GM10266 (cell line): Measurements from ENCODE around the gene CHRNE.
A peak's percentile ranks its signal among the peaks of the same experiment; 100 is the strongest.

Source experiments
- DNase-seq: peaks from one replicate; pipeline ENCODE4 v3.0.0; 2012; ENCODE audit errors: extremely low spot score
- CTCF ChIP-seq: IDR thresholded peaks from 2 replicates; pipeline ENCODE4 v1.5.1; 2012; ENCODE audit warnings: mild to moderate bottlenecking, low read depth; ENCODE audit not compliant: control insufficient read depth, insufficient read depth; ENCODE audit errors: missing control alignments

CHRNE gene

GRCh38 chr17:4891411-4892410 is 11.2 kb downstream of the CHRNE start:
- DNase-seq = no peak
- TF ChIP-seq CTCF = no peak

GRCh38 chr17:4887581-4887980 is 15.3 kb downstream of the CHRNE start:
- TF ChIP-seq CTCF = no peak
- no peak for DNase-seq

DNA sequence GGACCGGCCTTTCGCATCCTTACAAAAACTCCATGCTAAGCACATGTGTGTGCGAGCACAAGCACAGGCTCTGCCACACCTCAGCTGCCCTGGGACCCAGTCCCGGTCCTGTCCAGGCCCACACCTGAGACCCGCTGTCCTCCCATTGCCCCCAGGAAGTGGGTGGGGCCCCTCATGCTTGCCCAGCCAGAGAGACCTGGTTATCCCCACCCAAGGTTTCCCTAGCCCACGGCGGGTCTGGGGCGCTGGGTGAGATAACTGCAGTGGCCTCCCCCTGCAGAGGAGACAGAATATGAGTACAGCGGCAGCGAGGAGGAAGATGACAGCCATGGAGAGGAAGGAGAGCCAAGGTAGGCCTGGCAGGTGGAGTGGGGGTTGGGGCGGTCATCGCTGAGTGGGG is 16.1 kb downstream of the CHRNE start:
- no peak for TF ChIP-seq CTCF

DNA sequence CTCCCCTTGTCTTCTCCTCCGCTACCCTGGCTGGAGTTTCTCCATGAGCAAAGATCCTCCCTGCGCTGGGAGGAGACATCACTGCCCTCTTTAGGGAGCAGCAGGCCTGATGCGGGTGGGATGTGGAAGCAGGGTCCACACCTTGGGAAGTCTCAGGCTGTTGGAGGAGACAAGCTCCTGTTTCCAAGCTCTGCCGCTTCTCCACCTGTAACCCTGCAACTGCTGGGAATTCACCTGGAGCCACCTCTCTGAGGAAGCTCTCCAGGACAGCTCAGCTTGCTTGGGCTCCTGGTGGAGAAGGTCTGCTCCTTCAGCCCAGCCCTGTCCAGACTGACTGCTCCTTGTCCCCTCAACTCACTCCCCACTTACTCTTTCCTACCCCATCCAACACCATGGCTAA is 18.4 kb downstream of the CHRNE start:
- DNase-seq = no peak
- TF ChIP-seq CTCF = no peak

More for the DNA sequence above, 16.1 kb downstream of the CHRNE start:
- DNase-seq = no peak

GRCh38 chr17:4881761-4882555 is 20.9 kb downstream of the CHRNE start:
- peak; percentile 80 for TF ChIP-seq CTCF
- peak; percentile 73 for DNase-seq

DNA sequence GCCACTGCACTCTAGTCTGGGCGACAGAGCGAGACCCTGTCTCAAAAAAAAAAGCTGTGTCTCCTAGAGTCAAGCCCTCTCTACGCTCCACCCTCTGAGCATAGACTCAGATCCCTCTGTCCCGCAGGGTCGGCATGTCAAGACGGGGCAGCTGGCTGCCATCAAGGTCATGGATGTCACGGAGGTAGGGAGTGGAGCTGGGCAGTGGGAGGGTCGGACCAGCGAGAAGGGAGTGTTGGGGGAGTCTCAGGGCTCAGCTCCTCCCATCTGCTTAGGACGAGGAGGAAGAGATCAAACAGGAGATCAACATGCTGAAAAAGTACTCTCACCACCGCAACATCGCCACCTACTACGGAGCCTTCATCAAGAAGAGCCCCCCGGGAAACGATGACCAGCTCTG is 22.0 kb downstream of the CHRNE start:
- no peak for DNase-seq
- no peak for TF ChIP-seq CTCF
